Epithelial cell of esophagus (primary cell): Measurements from ENCODE around the gene CADPS.

Source experiments
- DNase-seq: peaks from one replicate; pipeline ENCODE4 v3.0.0; 2010; ENCODE audit warnings: low read depth
- H3K4me3 ChIP-seq: 2 replicates; pipeline ENCODE4 v1.5.1; 2011; ENCODE audit warnings: mild to moderate bottlenecking, low read length, control low read depth
- TF ChIP-seq, protein P1 (sequence below): IDR thresholded peaks from 2 replicates; pipeline ENCODE4 v1.5.1; 2011; ENCODE audit warnings: low read depth, mild to moderate bottlenecking, low read length, control low read depth, inconsistent platforms; ENCODE audit not compliant: insufficient read depth; ENCODE audit errors: missing control alignments

Gene CADPS

DNA sequence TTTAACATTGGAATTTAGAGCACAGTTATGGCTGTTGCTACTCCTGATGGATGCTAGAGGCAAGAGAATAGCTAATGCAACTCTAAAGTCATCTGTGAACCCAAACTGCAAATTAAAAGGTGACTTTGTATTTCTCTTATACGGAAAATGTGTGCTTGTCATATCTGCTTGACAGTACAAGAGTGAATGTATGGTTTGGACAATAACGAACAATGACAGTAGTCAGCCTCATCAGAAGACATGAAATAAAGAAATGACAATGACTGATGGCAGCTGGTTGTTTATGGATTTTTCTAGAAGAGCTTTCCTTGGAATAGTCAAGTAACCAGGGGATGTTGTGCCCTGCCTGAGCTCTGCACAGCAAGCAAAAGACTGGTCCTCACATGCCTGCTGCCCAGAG is 333.0 kb downstream of the CADPS start:
- TF ChIP-seq, protein P1, sequence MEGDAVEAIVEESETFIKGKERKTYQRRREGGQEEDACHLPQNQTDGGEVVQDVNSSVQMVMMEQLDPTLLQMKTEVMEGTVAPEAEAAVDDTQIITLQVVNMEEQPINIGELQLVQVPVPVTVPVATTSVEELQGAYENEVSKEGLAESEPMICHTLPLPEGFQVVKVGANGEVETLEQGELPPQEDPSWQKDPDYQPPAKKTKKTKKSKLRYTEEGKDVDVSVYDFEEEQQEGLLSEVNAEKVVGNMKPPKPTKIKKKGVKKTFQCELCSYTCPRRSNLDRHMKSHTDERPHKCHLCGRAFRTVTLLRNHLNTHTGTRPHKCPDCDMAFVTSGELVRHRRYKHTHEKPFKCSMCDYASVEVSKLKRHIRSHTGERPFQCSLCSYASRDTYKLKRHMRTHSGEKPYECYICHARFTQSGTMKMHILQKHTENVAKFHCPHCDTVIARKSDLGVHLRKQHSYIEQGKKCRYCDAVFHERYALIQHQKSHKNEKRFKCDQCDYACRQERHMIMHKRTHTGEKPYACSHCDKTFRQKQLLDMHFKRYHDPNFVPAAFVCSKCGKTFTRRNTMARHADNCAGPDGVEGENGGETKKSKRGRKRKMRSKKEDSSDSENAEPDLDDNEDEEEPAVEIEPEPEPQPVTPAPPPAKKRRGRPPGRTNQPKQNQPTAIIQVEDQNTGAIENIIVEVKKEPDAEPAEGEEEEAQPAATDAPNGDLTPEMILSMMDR: no peak
- H3K4me3 ChIP-seq: no peak overlapping the region
- DNase-seq: no peak

DNA sequence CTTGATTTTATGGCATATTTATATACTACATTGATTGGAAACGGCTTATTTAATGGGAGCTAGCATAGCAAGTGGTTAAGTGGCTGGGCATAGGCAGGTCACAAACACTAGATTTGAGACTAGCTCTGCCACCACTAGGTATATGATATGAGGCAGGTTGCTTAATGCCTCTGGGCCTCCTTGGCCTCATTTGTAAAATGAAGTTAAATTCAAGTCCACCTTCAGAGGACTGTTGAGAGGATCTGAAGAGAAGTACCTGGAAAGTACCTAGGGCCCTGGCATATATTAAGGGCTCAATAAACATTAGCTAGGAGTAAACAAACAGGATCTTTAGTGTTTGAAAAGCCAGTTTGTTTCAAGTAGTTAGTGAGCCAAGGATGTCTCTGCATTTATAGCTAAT is 335.5 kb downstream of the CADPS start:
- DNase-seq: no peak
- no peak overlapping the region for H3K4me3 ChIP-seq
- TF ChIP-seq, protein P1: no peak

DNA sequence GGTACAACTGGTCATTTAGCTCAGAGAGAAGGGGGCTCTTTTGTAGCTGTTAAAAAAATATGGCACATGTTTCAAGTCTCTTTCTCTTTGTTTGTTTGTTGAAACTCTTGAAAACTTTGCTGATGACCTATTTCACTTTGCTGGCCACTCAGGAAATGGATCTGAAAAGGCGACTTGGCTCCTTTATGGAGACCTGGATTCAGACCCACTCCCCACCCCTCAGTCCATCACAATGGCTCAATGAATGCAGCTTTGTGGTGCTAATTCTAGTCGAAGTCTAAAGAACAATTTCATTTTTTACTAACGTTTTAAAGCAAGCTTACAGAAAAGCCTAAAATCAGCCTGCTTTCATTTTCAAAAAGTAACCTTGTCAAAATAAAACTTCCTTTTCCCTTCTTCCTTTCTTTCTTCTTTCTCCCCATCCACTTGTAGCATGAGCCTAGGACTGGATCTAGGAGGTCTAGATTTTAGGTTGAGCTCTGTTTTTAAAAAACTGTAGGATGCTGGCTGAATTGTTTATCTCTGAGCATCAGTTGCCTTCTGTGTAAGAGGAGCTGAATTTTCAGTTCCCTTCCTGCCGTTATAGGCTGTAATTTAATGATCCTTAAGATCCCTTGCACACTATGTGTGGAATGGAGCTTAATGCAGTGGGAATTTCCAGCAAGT is 336.4 kb downstream of the CADPS start:
- H3K4me3 ChIP-seq: no peak overlapping the region
- DNase-seq: no peak
- TF ChIP-seq, protein P1: no peak

DNA sequence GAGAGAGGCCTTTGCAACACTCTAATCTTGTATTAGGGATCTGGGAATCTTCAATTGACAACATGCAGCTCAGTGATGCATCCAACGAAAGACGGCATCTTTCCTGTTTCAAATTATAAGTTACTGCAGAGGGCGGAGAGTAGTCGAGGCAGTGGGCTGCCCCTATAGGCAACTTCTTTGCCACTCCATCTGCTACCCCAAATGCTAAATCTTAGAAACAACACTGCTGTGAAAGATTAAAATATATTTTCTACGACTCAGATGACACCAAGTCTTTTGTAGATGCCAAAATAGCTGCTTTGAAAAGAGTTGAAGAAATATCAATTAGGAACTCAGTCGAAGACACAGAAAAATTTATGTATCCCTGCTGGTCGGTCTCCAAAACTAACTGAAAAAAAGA is 340.9 kb downstream of the CADPS start:
- TF ChIP-seq, protein P1: no peak
- no peak overlapping the region for H3K4me3 ChIP-seq
- DNase-seq: no peak

DNA sequence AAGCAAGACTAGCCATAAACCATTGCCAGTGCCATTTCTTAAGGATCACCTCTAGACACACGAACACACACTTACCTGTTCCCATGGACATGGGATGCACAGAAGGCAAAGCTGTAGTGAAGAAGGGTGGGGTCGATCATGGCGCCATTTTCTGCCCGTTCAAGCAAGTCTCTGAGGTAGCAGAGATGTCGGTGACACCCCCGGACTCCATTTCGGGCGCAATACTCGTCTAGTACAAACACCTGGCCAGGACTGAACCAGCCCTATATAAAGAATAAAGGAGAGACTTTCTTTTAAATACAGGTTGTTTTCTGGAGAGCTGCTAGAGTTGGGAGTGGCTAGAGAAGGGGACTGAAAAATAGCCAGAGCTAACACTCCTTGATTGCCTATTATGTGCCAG is 342.4 kb downstream of the CADPS start:
- no peak overlapping the region for H3K4me3 ChIP-seq
- TF ChIP-seq, protein P1: no peak

DNA sequence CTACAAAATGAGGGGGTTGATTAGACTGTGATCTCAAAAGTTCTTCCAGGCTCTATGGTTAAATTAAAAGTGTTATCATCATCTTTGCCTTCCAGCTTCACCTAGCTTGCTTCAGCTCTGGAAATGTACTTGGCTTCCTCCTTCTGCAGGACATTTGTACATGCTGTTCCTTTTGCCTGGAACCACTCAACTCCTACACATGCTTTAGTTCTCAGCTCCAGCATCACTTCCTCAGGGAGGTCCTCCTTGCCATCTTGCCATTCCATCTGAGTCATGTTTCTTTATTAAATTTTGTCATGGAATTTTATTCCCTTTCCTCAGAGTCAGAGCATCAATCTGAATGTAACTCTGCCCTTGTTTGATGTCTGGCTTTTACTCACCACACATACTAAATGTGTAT is 343.2 kb downstream of the CADPS start:
- H3K4me3 ChIP-seq: no peak overlapping the region
- TF ChIP-seq, protein P1: no peak
- no peak for DNase-seq

More for the DNA sequence above, 342.4 kb downstream of the CADPS start:
- DNase-seq: no peak

DNA sequence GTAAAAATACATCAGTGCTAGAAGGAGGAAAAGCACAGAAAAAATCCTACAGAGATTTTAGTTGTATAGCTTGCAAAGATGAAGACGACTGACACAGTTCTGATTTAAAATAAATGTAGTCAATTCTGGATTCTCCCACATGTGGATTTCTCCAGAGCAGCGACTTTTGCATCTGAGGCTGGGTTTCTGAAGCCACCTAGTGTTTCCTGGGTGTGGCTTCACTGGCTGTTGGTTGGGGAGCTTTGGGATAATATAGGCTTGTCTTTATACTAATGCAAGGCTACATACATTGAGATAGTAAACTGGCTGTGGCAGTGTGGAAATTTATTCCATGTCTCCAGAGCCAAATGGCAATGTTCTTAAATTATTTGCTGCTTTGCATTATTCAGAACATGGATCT is 343.7 kb downstream of the CADPS start:
- no peak for DNase-seq
- TF ChIP-seq, protein P1: no peak
- no peak overlapping the region for H3K4me3 ChIP-seq
